COR-L47 (cell line): Measurements from ENCODE around the gene PTTG1IP.

Experiments
- DNase-seq: peaks from one replicate; lab custom pipeline; 2025; lab: John Stamatoyannopoulos, UW

Gene PTTG1IP

GRCh38 chr21:44862869-44863685, 10.4 kb downstream of the PTTG1IP start:
- no peak for DNase-seq

- DNase-seq, result no peak
Measured at GRCh38 chr21:44858791-44859190, 14.7 kb downstream of the PTTG1IP start.

GRCh38 chr21:44858291-44858690, 15.2 kb downstream of the PTTG1IP start:
- DNase-seq, result no peak

- no peak for DNase-seq
Measured at GRCh38 chr21:44857127-44857892, 16.2 kb downstream of the PTTG1IP start.

GRCh38 chr21:44856131-44856530, 17.4 kb downstream of the PTTG1IP start:
- no peak for DNase-seq

- no peak for DNase-seq
Measured at GRCh38 chr21:44855572-44855971, 17.9 kb downstream of the PTTG1IP start.

GRCh38 chr21:44854664-44855446, 18.6 kb downstream of the PTTG1IP start:
- no peak for DNase-seq

- DNase-seq, result no peak
Measured at GRCh38 chr21:44854391-44854663, 19.2 kb downstream of the PTTG1IP start.

- no peak for DNase-seq
Measured at GRCh38 chr21:44853601-44854390, 19.7 kb downstream of the PTTG1IP start.

GRCh38 chr21:44850905-44851657, 22.4 kb downstream of the PTTG1IP start:
- no peak for DNase-seq

- DNase-seq, result no peak
Measured at GRCh38 chr21:44850208-44850800, 23.2 kb downstream of the PTTG1IP start.

GRCh38 chr21:44849616-44850130, 23.8 kb downstream of the PTTG1IP start:
- DNase-seq, result no peak

- no peak for DNase-seq
Measured at GRCh38 chr21:44848821-44849521, 24.5 kb downstream of the PTTG1IP start.

- DNase-seq, result no peak
Measured at GRCh38 chr21:44847261-44848056, 26.0 kb downstream of the PTTG1IP start.

GRCh38 chr21:44846485-44847260, 26.8 kb downstream of the PTTG1IP start:
- DNase-seq, result no peak

GRCh38 chr21:44846224-44846484, 27.3 kb downstream of the PTTG1IP start:
- DNase-seq, result no peak

- peak; percentile 28 for DNase-seq
Measured at GRCh38 chr21:44845418-44846223, 27.9 kb downstream of the PTTG1IP start.

GRCh38 chr21:44844256-44844655, 29.2 kb downstream of the PTTG1IP start:
- DNase-seq, result no peak
